MCF 10A (cell line): ENCODE results near the gene SYNCRIP. TPM values are rescaled to one million over a fixed set of nuclear protein-coding genes. Genes with fewer than 3 reads are reported as not detected.
A peak's percentile ranks its signal among the peaks of the same experiment; 100 is the strongest.
"Not testable (repeated sequence)": the region's sequence is repeated elsewhere in the genome, so short reads cannot be mapped to it uniquely, and the experiment has no call there.

ENCODE experiments used
- BruUV-seq: library from RNA; stranded (reverse); fragments of 400-500 nt; replicated peaks from 2 replicates; lab custom pipeline; 2021; lab: Mats Ljungman, UMichigan
- CTCF ChIA-PET: fragments of 300-600 bp; sonication (Branson Sonifier 250); formaldehyde crosslinking; extraction: SDS; loops from one replicate; lab custom pipeline; 2021; ENCODE audit warnings: antibody characterized with exemption, inconsistent platforms; lab: Yijun Ruan, JAX
- POLR2A ChIA-PET: fragments of 300-600, 350-650 bp; sonication (Branson Sonifier 250); formaldehyde crosslinking; extraction: SDS; loops from one replicate; lab custom pipeline; 2020; ENCODE audit warnings: antibody characterized with exemption, inconsistent platforms; lab: Yijun Ruan, JAX
- DNase-seq: peaks from one replicate; pipeline ENCODE4 v3.0.0-alpha.2; 2018; ENCODE audit not compliant: unreplicated experiment
- H3K27ac Mint-ChIP-seq: one replicate; pipeline ENCODE4 v1.8.0; 2022; ENCODE audit warnings: mild to moderate bottlenecking, low read depth, mixed read lengths; ENCODE audit not compliant: unreplicated experiment
- H3K27me3 Mint-ChIP-seq: one replicate; pipeline ENCODE4 v1.8.0; 2022; ENCODE audit warnings: mixed read lengths; ENCODE audit not compliant: insufficient read depth, unreplicated experiment
- H3K36me3 Mint-ChIP-seq: one replicate; pipeline ENCODE4 v1.8.0; 2022; ENCODE audit warnings: mild to moderate bottlenecking, moderate library complexity, mixed read lengths; ENCODE audit not compliant: insufficient read depth, unreplicated experiment
- H3K4me1 Mint-ChIP-seq: one replicate; pipeline ENCODE4 v1.8.0; 2022; ENCODE audit warnings: mixed read lengths; ENCODE audit not compliant: insufficient read depth, unreplicated experiment
- H3K4me3 Mint-ChIP-seq: one replicate; pipeline ENCODE4 v1.8.0; 2022; ENCODE audit warnings: mild to moderate bottlenecking, moderate library complexity, mixed read lengths; ENCODE audit not compliant: unreplicated experiment
- H3K9me3 Mint-ChIP-seq: one replicate; pipeline ENCODE4 v1.8.0; 2022; ENCODE audit warnings: mixed read lengths; ENCODE audit not compliant: unreplicated experiment
- intact Hi-C: fragments of 100-400 bp; cut with micrococcal nuclease; formaldehyde crosslinking; loops from 2 replicates; pipeline ENCODE4 v1.14.1; 2022
- total RNA-seq: library from RNA; stranded (reverse); gene quantifications from 2 replicates; pipeline ENCODE4 v1.2.3, GENCODE V29; 2022
- TF ChIP-seq, protein P1 (sequence below): fragments of 200-600 bp; IDR thresholded peaks from one replicate; pipeline ENCODE4 v1.8.0; 2022; ENCODE audit warnings: antibody characterized with exemption, mild to moderate bottlenecking; ENCODE audit not compliant: unreplicated experiment

SYNCRIP gene
- total RNA-seq, 1 experiment from 2014 or later = 161 TPM

- H3K4me1 Mint-ChIP-seq = peaks cover 19% of the 10 kb centered on the region
- CTCF ChIA-PET = interaction anchor here (0.8 kb wide), 2 partner anchors 13 to 101 kb away, joined by 3 read pairs; no protein-coding TSS in a partner anchor
- TF ChIP-seq, protein P1, sequence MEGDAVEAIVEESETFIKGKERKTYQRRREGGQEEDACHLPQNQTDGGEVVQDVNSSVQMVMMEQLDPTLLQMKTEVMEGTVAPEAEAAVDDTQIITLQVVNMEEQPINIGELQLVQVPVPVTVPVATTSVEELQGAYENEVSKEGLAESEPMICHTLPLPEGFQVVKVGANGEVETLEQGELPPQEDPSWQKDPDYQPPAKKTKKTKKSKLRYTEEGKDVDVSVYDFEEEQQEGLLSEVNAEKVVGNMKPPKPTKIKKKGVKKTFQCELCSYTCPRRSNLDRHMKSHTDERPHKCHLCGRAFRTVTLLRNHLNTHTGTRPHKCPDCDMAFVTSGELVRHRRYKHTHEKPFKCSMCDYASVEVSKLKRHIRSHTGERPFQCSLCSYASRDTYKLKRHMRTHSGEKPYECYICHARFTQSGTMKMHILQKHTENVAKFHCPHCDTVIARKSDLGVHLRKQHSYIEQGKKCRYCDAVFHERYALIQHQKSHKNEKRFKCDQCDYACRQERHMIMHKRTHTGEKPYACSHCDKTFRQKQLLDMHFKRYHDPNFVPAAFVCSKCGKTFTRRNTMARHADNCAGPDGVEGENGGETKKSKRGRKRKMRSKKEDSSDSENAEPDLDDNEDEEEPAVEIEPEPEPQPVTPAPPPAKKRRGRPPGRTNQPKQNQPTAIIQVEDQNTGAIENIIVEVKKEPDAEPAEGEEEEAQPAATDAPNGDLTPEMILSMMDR = no peak
- H3K4me3 Mint-ChIP-seq = peak within 1 kb of the TSS; percentile 91
- H3K27me3 Mint-ChIP-seq = no peaks in the 10 kb centered on the region
- TSS peak; percentile 25 for BruUV-seq
- peak within 1 kb of the TSS; percentile 98 for H3K27ac Mint-ChIP-seq
- POLR2A ChIA-PET = interaction anchor here (0.6 to 7.6 kb wide), 20 partner anchors 9 to 1815 kb away, joined by 3 to 116 read pairs (median 4); partner anchors contain the start of gene SYNCRIP
- peak; percentile 96 for DNase-seq
- intact Hi-C loops = loop anchor here (5.0 kb wide), 3 partner anchors 49 to 191 kb away; partner anchors contain the start of gene SYNCRIP
- H3K36me3 Mint-ChIP-seq = peaks cover 4% of the 10 kb centered on the region
- H3K9me3 Mint-ChIP-seq = no peaks in the 10 kb centered on the region
Observed at GRCh38 chr6:85593438-85594196, 49.1 kb downstream of the SYNCRIP start, which contains the start of gene SNX14. TSS of gene SNX14 (minus strand) at chr6:85593858. CDS start at chr6:85593718, 140 bp downstream.

GRCh38 chr6:85592033-85592432, 50.7 kb downstream of the SYNCRIP start:
- no peak for DNase-seq
- Mint-ChIP-seq H3K9me3 (no peaks in the 10 kb centered on the region), H3K27ac (peak overlapping the region; percentile 98), H3K4me3 (peak overlapping the region; percentile 91), H3K36me3 (peaks cover 4% of the 10 kb centered on the region), H3K4me1 (peaks cover 19% of the 10 kb centered on the region), H3K27me3 (no peaks in the 10 kb centered on the region)
- no TSS peak for BruUV-seq
- intact Hi-C loops = loop anchor here (5.0 kb wide), 3 partner anchors 50 to 190 kb away; partner anchors contain the start of gene SYNCRIP
- CTCF ChIA-PET = no interaction called here
- POLR2A ChIA-PET = interaction anchor here (0.6 to 7.6 kb wide), 8 partner anchors 15 to 1540 kb away, joined by 3 to 116 read pairs (median 4); partner anchors contain the start of gene SYNCRIP
- TF ChIP-seq, protein P1 = no peak

- Mint-ChIP-seq H3K27ac (no peak overlapping the region), H3K4me3 (peak overlapping the region; percentile 91), H3K9me3 (no peaks in the 10 kb centered on the region), H3K36me3 (peaks cover 4% of the 10 kb centered on the region), H3K4me1 (peaks cover 19% of the 10 kb centered on the region), H3K27me3 (no peaks in the 10 kb centered on the region)
- POLR2A ChIA-PET = interaction anchor here (1.0 to 7.6 kb wide), 5 partner anchors 15 to 87 kb away, joined by 3 to 111 read pairs (median 4); no protein-coding TSS in a partner anchor
- CTCF ChIA-PET = no interaction called here
- BruUV-seq = no TSS peak
- intact Hi-C loops = loop anchor here (5.0 kb wide), 3 partner anchors 51 to 189 kb away; partner anchors contain the start of gene SYNCRIP
- TF ChIP-seq, protein P1 = no peak
- no peak for DNase-seq
Observed at GRCh38 chr6:85591207-85591606, 51.5 kb downstream of the SYNCRIP start.

- H3K4me1 Mint-ChIP-seq = peaks cover 24% of the 10 kb centered on the region
- intact Hi-C loops = no loop called here
- TF ChIP-seq, protein P1 = no peak
- no peak overlapping the region for H3K4me3 Mint-ChIP-seq
- H3K27ac Mint-ChIP-seq = no peak overlapping the region
- peaks cover 15% of the 10 kb centered on the region for H3K9me3 Mint-ChIP-seq
- peaks cover 6% of the 10 kb centered on the region for H3K36me3 Mint-ChIP-seq
- no peaks in the 10 kb centered on the region for H3K27me3 Mint-ChIP-seq
- DNase-seq = no peak
- ChIA-PET POLR2A (interaction anchor here (0.9 to 1.6 kb wide), 2 partner anchors 8 to 12 kb away, joined by 3 to 6 read pairs; partner anchors contain the start of gene SNX14), CTCF (no interaction called here)
- no TSS peak for BruUV-seq
Observed at GRCh38 chr6:85585741-85586140, 56.9 kb downstream of the SYNCRIP start.

DNA sequence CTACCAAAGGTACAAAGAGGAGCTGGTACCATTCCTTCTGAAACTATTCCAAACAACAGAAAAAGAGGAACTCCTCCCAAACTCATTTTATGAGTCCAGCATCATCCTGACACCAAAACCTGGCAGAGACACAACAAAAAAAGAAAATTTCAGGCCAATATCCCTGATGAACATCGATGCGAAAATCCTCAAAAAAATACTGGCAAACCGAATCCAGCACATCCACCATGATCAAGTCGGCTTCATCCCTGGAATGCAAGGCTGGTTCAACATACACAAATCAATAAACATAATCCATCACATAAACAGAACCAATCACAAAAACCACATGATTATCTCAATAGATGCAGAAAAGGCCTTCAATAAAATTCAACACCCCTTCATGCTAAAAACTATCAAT, 59.9 kb downstream of the SYNCRIP start:
- H3K27ac Mint-ChIP-seq, DNase-seq, intact Hi-C loops, H3K36me3 Mint-ChIP-seq, H3K4me3 Mint-ChIP-seq, POLR2A ChIA-PET, H3K27me3 Mint-ChIP-seq, BruUV-seq: not testable (repeated sequence)
- Mint-ChIP-seq H3K4me1 (peaks cover 36% of the 10 kb centered on the region), H3K9me3 (peaks cover 15% of the 10 kb centered on the region)
- CTCF ChIA-PET = interaction anchor here (0.6 kb wide), 1 partner anchor 45 kb away, joined by 4 read pairs; no protein-coding TSS in a partner anchor
